Stimulated activated CD4-positive, alpha-beta T cell treated with anti-CD3 and anti-CD28 coated beads, Interleukin-4, amount 100 ng/mL, for 24 hours (primary cell): ENCODE data around the gene ANO4.
"Not testable (repeated sequence)": the region's sequence is repeated elsewhere in the genome, so short reads cannot be mapped to it uniquely, and the experiment has no call there.

ENCODE experiments used
- DNase-seq: peaks from one replicate; pipeline ENCODE4 v3.0.0-alpha.2; 2020

ANO4 gene

GRCh38 chr12:100956311-100956852, 161.8 kb downstream of the ANO4 start:
- DNase-seq: no peak

DNA sequence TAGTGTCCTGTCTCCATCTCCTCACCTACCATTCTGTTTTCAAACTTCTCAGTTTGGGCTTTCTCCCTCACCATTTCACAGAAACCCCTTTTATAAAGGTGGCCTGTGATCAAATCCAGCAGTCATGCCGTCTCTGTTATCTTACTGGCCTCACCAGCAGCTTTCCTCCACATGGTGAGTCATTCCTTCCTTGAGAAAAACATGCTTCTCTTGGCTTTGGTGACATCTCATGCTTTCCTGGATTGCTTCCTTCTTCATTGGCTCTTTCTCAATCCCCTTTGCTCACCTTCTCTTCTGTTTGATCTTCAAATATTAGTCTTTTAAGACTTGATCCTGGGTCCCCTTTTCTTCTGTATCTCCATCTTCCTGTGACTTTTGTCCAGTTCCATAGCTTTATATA, 164.9 kb downstream of the ANO4 start:
- no peak for DNase-seq

DNA sequence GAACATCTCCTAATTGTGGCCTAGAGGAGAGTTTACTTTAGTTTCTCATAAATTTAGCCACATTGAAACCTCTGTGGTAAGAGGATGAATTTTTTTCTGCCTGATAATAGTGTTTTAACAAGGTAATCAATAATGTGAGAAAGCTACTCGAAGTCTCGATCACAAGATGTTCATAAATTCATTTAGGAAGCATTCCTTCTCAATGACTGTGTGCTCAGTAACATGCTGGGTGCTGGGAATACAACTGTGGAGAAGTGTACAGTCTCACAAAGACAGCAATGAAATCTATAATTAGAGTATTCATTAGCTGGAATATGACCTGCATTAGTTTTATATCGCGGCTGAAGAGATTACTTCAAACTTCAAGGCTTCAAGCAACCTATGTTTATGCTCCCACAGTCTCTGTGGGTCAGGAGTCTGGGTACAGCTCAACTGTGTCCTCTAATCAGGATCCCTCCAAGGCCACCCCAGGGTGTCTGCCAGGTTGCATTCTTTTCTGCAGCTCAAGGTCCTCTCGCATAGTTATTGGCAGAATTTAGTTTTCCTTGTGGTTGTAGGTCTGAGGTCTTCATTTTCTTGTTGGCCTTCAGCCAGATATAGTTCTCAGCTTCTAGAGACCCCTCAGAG, 167.6 kb downstream of the ANO4 start:
- DNase-seq: no peak

DNA sequence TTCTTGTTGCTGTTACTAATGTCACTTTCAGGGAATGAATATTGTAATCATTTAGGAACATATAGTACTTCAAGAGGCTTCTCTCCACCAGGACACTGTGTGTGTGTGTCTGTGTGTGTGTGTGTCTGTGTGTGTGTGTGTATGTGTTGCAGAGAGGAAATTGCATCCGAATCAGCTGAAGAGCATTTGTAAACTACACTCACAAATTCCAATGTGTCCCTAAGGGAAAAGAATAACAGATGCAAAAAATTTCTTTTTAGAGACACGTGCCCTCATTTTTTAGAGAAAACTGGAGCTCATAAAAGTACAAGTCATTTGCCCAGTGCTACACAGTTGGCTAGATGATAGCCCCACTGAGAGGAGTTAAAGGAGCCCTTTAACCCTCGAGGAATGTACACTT, 168.8 kb downstream of the ANO4 start:
- DNase-seq: no peak

DNA sequence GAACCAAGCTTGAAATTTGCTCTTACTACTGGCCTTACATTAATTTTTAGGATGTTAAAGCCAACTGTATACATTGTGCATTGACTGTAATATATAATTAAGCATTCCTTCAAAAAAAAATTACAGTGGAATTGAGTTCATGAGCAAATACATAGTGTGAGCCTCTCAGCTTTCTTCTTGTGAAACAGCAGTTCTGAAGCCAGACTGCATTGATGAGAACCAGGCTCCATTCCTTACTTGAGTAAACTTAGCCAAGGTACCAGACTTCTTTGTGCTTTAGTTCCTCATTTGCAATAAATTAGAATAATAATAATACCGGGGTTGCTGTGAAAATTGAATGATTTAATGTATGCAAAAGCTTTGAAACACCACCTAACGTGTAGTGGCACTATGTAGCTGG, 169.5 kb downstream of the ANO4 start:
- DNase-seq: no peak

DNA sequence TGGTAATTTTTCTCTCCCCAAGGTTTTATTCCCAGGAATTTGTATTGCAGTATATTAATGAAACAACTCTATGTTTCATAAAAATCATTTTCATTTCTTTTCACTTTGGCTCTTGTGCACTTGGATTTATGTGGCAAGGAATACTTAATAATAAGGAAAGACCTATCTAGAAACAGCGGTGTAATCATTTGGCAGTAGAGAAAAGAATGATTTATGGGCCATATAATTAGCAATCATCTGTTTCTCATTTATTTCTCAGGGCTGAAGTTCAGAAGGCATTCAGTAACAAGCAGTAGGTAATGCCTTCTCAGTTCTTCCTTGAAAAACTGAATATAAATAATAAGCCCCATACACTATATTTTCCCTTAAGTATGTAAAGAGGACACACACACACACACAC, 172.6 kb downstream of the ANO4 start:
- DNase-seq: no peak

DNA sequence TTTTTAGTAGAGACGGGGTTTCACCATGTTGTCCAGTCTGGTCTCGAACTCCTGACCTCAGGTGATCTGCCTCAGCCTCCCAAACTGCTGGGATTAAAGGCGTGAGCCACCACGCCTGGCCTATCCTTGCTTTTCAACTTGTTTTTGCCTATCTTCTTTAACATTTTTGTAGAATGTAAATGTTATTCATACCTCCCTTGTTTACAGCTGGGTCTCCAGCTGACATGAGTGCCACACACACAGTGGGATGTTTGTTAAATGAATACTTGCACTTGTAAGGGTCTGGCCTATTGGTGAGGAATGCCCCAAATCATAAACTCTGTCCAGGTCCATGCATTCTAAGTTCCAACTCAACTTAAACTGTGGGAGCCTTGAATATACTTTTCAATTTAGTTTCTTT, 176.3 kb downstream of the ANO4 start:
- DNase-seq: no peak

- DNase-seq: no peak
Observed at GRCh38 chr12:100972121-100972520, 177.5 kb downstream of the ANO4 start.

GRCh38 chr12:100974341-100974740, 179.8 kb downstream of the ANO4 start:
- DNase-seq: no peak

- DNase-seq: no peak
Observed at GRCh38 chr12:100974747-100975146, 180.2 kb downstream of the ANO4 start.

GRCh38 chr12:100976735-100977134, 182.2 kb downstream of the ANO4 start:
- DNase-seq: no peak

DNA sequence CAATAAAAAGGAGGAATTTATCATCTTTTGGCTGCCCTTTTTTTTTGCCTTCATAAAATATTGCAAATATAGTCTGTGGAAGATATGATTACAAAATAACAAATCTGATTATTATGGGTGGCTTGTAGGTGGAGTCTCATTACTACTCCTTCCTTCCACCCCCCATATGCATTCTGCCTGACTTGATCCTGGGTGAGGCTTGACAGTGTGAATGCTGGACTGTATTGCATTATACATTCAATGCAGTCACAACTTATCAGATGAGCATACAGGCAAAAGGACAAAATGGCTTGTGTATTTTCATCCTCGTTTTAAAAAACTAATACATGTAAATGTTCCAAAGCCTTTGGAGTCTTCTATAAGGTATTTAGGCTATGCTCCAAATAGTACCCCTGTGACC, 186.3 kb downstream of the ANO4 start:
- DNase-seq: no peak

DNA sequence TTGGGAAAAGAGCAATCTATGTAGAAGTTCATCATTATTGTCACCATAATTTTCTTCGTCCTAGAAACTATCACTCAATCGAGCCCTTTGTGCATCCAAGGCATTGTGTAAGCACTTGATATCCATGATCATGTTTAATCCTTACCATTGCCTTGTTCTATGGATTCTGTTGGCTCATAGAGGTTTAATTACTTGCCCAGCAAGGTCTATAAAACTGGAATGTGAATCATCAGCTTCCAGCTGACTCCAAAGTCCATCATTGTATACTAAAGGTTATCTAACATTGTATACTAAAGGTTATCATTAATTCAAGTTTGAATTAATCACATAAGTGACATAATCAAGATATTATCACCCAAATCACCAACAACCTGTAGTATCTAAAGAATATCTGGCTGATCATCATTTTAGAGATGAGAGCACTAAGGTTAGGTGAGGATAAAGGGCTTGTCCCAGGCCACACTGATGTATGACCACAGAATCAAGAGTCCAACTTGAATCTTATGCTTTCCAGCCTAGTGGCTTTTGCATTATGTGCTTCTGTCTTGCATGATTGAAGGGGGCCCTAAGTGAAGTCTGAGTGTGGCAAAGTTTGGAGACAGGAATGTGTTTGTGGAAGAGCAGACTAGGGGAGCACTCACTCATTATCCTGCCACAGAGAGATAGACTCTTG, 188.1 kb downstream of the ANO4 start:
- no peak for DNase-seq

DNA sequence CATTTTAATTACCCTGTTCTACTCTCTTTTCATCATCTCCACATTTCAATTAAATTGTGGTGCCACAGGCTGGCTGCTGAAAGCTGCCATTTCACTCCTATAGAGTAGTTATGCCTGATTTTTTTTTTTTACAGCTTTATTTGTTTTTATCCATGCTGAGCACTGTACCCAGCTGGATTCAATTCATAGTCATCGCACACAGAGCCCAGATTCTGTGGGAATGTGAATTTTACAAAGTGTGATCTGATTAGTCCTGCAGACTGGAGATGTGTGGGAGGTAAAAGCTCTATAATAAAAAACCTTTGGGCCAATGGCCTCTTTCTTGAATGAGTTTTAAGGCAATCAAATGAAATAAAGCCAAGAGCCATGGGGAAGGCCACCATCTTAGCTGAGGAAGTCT, 190.2 kb downstream of the ANO4 start:
- DNase-seq: no peak

DNA sequence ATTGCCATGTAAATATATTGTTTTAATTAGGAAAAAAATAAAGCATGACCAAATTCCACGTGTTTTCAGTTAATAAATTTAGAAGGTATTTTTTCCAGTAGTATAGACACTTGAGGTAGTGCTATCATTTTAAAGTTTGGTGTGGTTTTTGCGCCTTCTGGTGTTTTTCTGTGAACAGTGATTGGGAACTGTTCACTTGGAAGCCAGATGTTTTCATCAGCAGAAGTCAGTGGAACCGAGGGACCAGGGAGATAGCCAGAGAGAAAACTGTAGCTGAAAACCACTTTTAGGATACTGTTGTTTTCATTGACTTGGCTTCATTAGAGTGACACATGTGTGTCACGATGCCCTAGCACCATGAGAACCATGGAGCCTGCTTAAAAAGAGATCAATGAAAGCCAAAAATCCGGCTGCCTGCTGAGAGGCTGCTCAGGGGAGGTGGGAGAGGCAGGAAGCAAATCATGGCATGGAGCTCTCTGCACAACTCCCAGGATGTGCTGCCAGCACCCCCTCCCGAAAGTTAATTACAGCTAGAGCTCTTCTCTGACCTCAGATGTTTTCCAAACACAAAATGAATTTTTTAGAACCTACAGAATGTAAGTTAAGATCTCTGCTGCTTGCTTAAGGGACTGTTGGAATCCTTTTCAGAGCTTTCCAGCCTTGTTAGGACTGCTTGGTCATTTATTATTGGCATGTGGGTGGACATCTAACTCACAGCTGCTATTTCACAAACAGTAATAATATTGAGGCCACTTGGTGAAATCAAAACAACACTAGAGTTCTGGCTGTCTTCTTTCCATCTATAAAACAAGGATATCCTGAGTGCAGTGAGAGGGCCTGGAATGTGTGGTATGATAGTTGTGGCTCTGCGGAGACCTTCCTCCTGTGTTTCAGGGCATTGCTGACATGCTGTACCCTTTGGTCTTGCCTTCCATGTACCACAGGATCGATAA, 192.3 kb downstream of the ANO4 start:
- no peak for DNase-seq

DNA sequence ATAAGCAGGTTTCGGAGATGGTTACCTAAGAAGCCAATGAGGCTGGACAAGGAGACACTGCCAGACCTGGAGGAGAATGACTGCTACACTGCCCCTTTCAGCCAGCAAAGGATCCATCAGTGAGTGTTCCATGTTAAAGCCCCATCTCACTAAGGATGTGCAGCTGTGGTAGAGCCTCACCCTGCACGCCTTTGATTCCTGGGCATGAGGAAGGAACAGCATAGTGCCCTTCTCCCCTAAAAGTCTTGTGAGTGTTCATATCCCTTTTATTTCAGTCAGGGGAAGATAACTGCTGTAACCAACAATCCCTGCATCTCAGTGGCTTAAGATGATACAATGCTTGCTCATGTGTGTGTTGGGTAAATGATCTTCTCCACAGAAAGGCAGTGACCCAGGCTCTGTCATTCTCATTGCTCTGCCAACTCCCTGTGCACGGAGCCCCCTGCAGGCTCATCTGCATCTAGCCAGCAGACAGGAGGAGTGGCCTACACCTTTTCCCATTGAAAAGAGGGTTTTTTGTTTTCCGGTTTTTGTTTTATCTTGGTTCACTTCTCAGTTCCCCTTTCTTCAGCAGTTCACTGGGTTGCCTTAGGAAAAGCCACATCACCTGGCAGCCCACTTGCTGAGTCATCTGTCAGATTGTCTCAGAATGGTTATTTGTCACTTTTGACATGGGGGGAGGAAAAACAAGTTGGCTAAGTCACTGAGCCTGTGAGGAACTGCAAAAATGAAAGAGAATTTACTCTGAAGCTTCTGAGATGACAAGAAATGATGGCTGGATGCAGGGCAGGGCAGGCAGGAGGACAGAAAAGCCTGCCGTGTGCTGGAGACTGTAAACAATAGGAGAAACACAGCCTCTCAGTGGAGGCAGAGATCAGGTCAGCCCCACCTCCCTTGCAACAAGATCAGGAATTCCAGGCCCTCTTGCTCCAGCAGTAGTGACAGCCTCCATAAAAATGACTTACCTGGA, 193.3 kb downstream of the ANO4 start:
- DNase-seq: no peak

DNA sequence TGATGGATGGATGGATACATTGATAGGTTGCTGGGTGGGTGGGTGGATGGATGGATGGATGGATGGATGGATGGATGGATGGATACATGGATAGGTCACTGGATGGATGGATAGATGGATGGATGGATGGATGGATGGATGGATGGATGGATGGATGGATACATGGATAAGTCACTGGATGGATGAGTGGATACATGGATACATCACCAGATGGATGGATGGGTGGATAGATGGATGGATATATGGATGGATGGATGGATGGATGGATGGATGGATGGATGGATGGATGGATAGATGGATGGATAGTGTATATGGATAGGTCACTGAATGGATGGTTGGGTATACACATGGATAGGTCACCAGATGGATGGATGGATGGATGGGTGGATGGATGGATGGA, 194.9 kb downstream of the ANO4 start:
- not testable (repeated sequence) for DNase-seq

DNA sequence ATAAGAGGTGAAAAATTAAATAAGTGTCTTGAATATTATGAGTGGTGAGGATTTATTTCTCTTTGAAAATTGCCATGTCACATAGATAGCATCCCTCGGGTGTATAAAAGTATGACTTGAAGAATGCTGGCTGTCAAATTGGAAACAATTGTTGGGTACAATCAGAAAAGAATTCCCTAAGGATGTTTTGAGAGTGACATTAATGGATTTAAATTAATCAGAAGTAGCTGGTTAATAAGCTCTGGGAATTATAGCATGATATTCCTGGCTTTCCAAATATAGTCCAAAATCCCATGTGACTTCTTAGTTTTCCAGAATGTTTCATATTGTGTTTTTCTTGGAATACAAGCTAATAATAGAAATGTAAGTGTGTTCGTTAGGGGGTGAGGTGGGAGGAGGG, 196.5 kb downstream of the ANO4 start:
- no peak for DNase-seq

DNA sequence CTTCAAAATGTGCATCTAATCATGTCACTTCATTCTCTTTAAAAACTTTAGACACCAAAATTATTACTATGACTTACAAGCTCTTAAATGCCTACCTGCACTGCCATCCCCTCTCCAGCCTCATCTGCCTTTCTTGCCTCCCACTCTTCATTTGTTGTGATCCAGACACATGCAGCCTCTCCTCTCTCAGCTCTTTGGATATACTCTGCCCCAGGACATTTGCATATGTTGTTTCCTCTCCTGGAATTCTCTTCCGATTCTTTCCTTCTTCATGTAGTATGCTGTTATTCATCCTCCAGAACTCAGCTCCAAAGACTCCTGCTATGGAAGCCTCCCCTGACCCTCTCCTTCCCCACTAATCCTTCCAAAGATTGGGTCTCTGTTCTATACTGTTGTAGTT, 197.6 kb downstream of the ANO4 start:
- no peak for DNase-seq

GRCh38 chr12:100993916-100994450, 199.4 kb downstream of the ANO4 start:
- no peak for DNase-seq

- no peak for DNase-seq
Observed at GRCh38 chr12:100995201-100995600, 200.6 kb downstream of the ANO4 start.

GRCh38 chr12:100995771-100996170, 201.2 kb downstream of the ANO4 start:
- DNase-seq: no peak
